ENCODE data around the gene HOXD11. TPM values are rescaled to one million over a fixed set of nuclear protein-coding genes. Genes with fewer than 3 reads are reported as not detected.

HOXD11 gene
- total RNA-seq, 1 experiment from 2014 or later: 107 TPM

GRCh38 chr2:176097820-176098365 lies 9.2 kb upstream of the HOXD11 start:
- intact Hi-C loops (cut with micrococcal nuclease; ENCODE audit: unreplicated experiment): loop anchor here (1.0 to 10.0 kb wide), 4 partner anchors 847 to 1396 kb away; partner anchors contain the start of gene CHN1
- no TSS peak for BruUV-seq (replicated peaks)
- H3K4me1 ChIP-seq (ENCODE audit: insufficient read depth, low read length, poor library complexity, severe bottlenecking): peaks cover 48% of the 10 kb centered on the region
- peaks cover 7% of the 10 kb centered on the region for H3K36me3 ChIP-seq (ENCODE audit: insufficient read depth, low read length, poor library complexity, severe bottlenecking)
- CTCF ChIA-PET: interaction anchor here (0.9 to 2.4 kb wide), 7 partner anchors 9 to 846 kb away, joined by 3 to 18 read pairs (median 4); no protein-coding TSS in a partner anchor
- H3K27me3 ChIP-seq (replicated peaks; ENCODE audit: insufficient read depth, low read depth, low read length, poor library complexity): no peaks in the 10 kb centered on the region
- POLR2A ChIA-PET (ENCODE audit: low non-redundant PET): interaction anchor here (0.8 kb wide), 1 partner anchor 9 kb away, joined by 5 read pairs; no protein-coding TSS in a partner anchor
- H3K9me3 ChIP-seq (ENCODE audit: low read depth, low read length, poor library complexity, severe bottlenecking): no peaks in the 10 kb centered on the region
- peak overlapping the region; percentile 68 for H3K4me3 ChIP-seq (ENCODE audit: low read depth, low read length, poor library complexity, severe bottlenecking)
- H3K27ac ChIP-seq (ENCODE audit: low read depth, low read length, poor library complexity, severe bottlenecking): peak overlapping the region; percentile 87
- no peak for TF ChIP-seq CTCF (conservative IDR thresholded peaks at IDR 0.05; ENCODE audit: low read depth, low read length)
- TF ChIP-seq EZH2 (IDR thresholded peaks at IDR 0.05; ENCODE audit: borderline replicate concordance, low read depth, low read length, poor library complexity, severe bottlenecking): no peak
- DNase-seq (ENCODE audit: low spot score): no peak

- no peak overlapping the region for H3K4me3 ChIP-seq (ENCODE audit: low read depth, low read length, poor library complexity, severe bottlenecking)
- H3K9me3 ChIP-seq (ENCODE audit: low read depth, low read length, poor library complexity, severe bottlenecking): no peaks in the 10 kb centered on the region
- no peak overlapping the region for H3K27ac ChIP-seq (ENCODE audit: low read depth, low read length, poor library complexity, severe bottlenecking)
- no peak for TF ChIP-seq EZH2 (IDR thresholded peaks at IDR 0.05; ENCODE audit: borderline replicate concordance, low read depth, low read length, poor library complexity, severe bottlenecking)
- TF ChIP-seq CTCF (conservative IDR thresholded peaks at IDR 0.05; ENCODE audit: low read depth, low read length): no peak
- no TSS peak for BruUV-seq (replicated peaks)
- ChIA-PET CTCF (interaction anchor here (0.9 to 2.4 kb wide), 4 partner anchors 409 to 847 kb away, joined by 3 to 18 read pairs (median 6); no protein-coding TSS in a partner anchor), POLR2A (ENCODE audit: low non-redundant PET) (interaction anchor here (0.8 kb wide), 1 partner anchor 8 kb away, joined by 5 read pairs; no protein-coding TSS in a partner anchor)
- no peak for DNase-seq (ENCODE audit: low spot score)
- intact Hi-C loops (cut with micrococcal nuclease; ENCODE audit: unreplicated experiment): loop anchor here (5.0 to 10.0 kb wide), 3 partner anchors 1066 to 1396 kb away; partner anchors contain the start of gene CHN1
- H3K36me3 ChIP-seq (ENCODE audit: insufficient read depth, low read length, poor library complexity, severe bottlenecking): peaks cover 7% of the 10 kb centered on the region
- H3K27me3 ChIP-seq (replicated peaks; ENCODE audit: insufficient read depth, low read depth, low read length, poor library complexity): no peaks in the 10 kb centered on the region
- peaks cover 55% of the 10 kb centered on the region for H3K4me1 ChIP-seq (ENCODE audit: insufficient read depth, low read length, poor library complexity, severe bottlenecking)
Measured at GRCh38 chr2:176098366-176099158, 8.5 kb upstream of the HOXD11 start.

GRCh38 chr2:176099159-176099727 lies 7.8 kb upstream of the HOXD11 start:
- intact Hi-C loops (cut with micrococcal nuclease; ENCODE audit: unreplicated experiment): loop anchor here (5.0 to 10.0 kb wide), 3 partner anchors 1067 to 1397 kb away; partner anchors contain the start of gene CHN1
- ChIA-PET POLR2A (ENCODE audit: low non-redundant PET) (no interaction called here), CTCF (no interaction called here)
- no TSS peak for BruUV-seq (replicated peaks)
- Histone ChIP-seq H3K27me3 (replicated peaks; ENCODE audit: insufficient read depth, low read depth, low read length, poor library complexity) (no peaks in the 10 kb centered on the region), H3K4me3 (ENCODE audit: low read depth, low read length, poor library complexity, severe bottlenecking) (no peak overlapping the region), H3K9me3 (ENCODE audit: low read depth, low read length, poor library complexity, severe bottlenecking) (no peaks in the 10 kb centered on the region), H3K27ac (ENCODE audit: low read depth, low read length, poor library complexity, severe bottlenecking) (no peak overlapping the region), H3K4me1 (ENCODE audit: insufficient read depth, low read length, poor library complexity, severe bottlenecking) (peaks cover 55% of the 10 kb centered on the region), H3K36me3 (ENCODE audit: insufficient read depth, low read length, poor library complexity, severe bottlenecking) (peaks cover 7% of the 10 kb centered on the region)
- no peak for DNase-seq (ENCODE audit: low spot score)
- TF ChIP-seq EZH2 (IDR thresholded peaks at IDR 0.05; ENCODE audit: borderline replicate concordance, low read depth, low read length, poor library complexity, severe bottlenecking) (no peak), CTCF (conservative IDR thresholded peaks at IDR 0.05; ENCODE audit: low read depth, low read length) (no peak)
